Fibroblast of skin of back (primary cell): Measurements from ENCODE around the gene CCDC172. TPM values are rescaled to one million over a fixed set of nuclear protein-coding genes. Genes with fewer than 3 reads are reported as not detected.

ENCODE experiments used
- DNase-seq: peaks from one replicate; pipeline ENCODE4 v3.0.0-alpha.2; 2013
- polyA plus RNA-seq, 2 experiments: library from polyadenylated mRNA; unstranded; fragments of 120-200 nt; gene quantifications; one replicate each; pipeline ENCODE4 v1.2.1, GENCODE V29; 2013; ENCODE audit not compliant: insufficient read length in 2 of 2

CCDC172 gene, protein sequence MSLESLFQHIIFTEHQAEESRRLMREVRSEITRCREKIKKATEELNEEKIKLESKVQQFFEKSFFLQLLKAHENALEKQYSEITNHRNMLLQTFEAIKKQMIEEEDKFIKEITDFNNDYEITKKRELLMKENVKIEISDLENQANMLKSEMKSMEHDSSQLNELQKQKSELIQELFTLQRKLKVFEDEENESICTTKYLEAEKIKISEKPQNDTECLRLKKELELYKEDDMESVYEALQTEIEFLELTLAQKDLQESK
- not detected for polyA plus RNA-seq (2013, experiment 1 of 2; ENCODE audit: insufficient read length)
- polyA plus RNA-seq (2013, experiment 2 of 2; ENCODE audit: insufficient read length): not detected

DNA sequence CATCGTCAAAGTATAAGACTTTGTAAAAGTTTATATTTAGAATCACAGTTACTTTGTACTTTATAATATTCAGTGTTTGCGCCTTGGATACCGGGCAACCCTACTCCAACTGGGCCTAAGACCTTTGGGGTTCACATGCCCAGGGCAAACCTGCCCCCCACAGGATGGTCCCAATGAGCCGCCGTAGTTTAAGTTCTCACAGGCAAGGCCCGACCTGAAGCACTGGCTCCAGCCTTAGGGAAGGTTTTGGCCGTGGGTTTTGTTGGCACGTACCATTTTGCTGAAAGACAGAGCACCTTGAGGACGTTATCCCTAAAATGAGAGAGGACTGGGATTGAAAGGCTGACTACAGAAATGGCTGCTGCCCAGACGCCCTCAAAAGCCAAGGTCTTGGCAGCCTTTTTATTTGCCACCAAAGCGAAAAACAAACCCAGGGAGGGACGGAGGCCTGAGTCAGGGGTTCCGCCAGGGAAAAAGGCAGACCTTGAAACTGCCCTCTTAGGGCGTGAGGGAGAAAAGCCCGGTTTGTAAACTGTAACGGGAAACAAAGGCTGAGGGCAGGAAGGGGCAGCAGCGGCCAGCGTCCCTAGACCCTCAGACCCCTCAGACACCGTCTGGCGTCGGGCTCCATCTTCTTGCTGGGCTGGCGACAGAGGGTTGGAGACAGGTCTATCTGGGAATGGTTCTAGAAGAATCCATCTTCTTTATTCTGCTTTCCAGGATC is at the start of gene CCDC172:
Gene CCDC172 (plus strand): TSS at position 222 of the 724 bp plus-strand sequence. CDS start 564 bp downstream, outside the sequence.
- DNase-seq: no peak

DNA sequence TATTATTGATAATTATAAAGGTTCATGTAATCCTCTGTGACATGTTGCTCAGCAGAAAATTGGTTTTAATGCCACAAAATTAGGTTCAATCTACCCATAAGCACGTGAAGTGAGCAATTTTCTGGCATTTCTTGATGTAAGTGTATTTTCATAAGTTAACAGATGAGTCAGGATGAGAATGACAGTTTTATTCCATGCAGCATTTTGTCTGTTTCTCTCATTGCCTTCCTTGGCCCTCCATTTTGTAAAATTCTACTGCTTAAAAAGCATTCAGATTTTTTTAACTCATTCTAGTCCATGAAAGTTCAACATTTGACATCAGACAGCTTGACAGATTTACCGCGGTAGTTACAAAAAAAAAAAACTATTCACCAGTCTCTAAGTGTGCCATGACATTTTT is 47.3 kb upstream of the CCDC172 start:
- no peak for DNase-seq

DNA sequence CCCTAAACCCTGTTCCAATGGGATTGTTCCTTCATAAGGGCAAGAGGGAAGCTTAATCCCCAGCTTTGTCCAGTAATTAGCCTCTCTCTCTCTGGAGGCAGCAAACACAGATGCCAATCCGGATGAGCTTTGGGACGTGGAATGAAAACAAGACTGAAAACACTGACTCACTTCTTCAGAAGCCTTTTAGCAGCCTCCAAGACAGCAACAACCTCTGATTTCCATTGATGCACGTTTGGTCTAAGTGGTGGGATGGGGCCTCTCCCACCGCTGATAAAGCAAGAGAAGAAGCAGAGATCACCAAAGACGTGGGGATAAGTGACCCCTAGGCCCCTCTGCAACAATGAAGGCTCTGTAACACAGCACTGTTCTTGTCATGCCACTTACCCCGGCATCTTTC is 45.4 kb upstream of the CCDC172 start:
- DNase-seq: peak; percentile 74

DNA sequence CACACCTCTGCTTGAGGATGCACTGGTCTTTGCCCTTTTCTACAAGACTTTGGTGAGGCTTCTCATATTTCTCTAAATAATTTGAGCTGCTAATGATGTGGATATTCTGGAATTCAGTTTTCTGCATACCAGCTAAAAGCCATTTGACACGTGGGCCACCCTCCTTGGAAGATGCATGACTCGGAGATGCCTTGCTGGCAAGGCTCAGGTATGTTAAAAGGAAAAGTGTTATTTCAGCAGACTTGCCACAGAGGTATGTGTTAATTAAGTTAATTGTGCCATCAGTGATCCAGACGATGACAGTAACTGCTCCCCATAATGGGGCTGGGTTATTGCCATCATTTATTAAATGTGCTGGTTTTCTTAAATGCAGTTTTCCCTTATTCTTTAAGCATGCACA is 42.5 kb upstream of the CCDC172 start:
- peak; percentile 22 for DNase-seq

DNA sequence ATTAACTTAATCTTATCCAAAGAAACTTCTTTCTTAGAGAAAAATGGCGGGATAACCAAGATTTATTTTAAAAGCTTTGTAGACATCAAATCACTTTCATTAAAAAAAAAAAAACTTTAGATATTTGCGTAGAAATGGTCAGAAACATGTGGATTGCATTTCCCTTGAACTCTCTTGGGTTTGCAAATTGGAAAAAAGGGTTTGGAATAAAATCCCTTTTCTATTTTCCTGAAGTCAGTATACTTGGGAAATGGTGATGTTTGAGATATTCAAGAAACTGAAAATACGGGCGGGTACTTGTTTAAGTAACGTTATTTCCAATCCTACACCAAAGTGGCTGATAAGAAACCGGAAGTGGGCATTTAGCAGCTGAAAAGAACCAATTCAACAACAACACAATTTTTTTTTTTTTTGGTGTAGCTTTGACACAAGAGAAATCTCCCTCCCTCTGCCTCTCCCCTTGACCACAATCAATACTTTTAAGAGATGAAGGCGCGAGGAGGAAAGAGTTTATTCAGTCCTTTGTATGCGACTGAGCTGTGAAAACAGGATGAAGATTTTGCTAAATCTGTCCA is 37.5 kb upstream of the CCDC172 start:
- no peak for DNase-seq

DNA sequence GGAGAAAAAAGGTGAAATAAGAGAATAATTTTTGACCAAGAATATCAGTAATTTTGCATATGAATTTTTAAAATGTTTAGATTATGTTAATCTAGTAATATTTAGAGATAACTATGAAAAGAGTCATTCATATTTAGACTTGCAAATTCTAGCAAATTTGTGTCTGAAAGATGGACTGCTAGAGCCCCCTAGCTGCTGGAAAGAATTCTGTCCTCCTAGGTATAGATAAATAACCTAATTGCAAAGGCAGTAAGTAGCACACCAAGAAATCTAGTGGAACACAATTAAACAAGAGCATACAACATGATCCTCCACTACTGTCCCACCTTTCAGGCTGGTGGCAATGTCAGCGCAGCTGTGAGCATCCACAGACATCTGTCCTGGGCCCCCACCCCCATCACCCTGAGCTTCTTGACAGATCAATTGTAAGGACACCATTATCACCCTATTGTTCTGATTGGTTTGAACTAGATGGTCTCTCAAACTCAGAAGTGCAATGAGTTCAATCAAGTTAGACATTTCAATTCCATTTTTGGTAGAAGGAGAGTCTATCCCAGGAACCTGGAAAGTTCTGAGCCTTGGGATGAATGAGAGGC is 36.2 kb upstream of the CCDC172 start:
- peak; percentile 55 for DNase-seq

DNA sequence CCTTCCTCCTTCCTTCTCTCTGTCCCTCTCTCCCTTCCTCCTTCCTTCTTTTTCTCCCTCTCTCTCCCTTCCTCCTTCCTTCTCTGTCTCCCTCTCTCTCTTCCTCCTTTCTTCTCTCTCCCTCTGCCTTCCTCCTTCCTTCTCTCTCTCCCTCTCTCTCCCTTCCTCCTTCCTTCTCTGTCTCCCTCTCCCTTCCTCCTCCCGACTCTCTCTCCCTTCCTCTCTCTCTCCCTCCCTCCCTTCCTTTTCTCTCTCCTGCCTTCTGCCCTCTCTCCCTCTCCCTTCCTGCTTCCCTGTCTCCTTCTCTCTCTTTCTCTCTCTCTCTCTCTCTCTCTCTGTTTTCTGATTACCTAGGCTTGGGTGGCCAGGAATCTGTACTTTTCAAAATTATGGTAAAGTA is 34.6 kb upstream of the CCDC172 start:
- no peak for DNase-seq

DNA sequence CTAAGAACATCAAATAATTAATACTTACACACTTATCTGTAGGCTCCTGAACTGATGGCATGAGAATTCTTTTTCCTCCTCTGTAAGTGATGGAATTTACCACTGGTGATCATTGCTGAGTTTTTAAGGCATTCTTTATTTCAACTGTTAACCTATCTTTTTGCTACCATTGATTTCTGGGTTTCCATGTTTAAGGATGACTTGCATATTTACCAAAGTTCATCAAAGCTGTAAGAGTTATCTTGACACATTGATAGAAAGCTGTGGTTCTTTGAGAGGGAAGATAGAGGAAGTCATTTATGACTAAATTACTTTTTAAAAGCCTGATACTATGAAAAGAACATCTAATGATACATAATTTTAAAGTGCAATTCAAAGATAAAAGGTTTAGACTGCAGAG is 31.8 kb upstream of the CCDC172 start:
- no peak for DNase-seq

DNA sequence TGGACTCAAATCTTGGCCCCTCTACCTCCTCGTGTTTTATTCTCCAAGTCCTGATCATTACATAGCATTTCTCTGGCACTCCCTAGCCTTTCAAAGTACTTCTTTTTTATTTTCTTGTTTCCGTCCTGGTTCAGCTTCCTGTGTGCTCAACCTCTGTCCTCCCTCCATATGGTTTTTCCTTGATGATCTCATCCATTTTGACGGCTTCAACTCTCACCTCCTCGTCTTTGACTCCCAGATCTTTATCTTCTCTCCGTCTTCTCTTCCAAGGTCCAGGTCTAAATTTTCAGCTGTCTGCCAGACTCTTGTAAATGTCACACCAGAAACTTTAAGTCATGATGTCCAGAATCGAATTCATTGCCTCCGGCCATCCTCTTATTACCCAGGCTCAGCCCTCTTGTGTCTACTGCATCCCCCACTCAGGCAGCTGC is 27.9 kb upstream of the CCDC172 start:
- DNase-seq: no peak

DNA sequence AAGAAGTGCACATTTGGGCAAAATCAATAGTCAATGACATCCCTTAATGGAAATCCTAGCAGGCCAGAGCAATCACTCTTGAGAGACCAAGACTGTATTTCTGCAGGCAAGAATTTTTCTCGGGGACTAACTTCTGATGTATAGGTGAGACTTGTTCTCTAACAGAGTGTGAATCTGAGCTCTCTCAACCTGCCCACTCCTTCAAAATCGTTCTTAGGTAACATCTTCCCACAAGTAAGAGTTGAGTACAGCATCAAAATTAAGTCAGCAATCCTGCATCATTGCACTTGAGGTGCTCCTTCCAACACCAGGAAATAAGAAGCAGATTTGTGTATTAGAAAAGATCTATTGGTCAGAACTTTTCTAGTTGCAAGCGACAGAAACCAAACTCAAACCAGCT is 25.7 kb upstream of the CCDC172 start:
- no peak for DNase-seq

DNA sequence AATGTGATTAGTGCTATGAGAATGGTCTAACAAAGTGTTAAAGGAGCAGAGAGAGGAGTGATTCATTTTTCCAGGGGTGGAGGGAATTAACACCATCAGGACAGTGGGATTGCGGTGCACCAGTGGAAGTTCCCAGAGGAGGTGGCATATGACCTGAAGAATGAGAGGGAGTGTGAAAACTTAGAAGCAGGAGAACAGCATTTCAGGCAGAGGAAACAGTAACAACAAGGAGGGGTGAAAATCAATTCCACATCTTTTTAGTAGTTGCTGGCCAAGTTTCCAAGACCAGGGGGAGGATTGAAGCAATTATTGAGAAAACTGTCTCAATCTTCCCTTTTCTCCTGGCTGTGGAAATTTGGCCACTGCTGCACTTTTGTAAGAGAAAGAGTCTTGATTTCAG is 23.7 kb upstream of the CCDC172 start:
- DNase-seq: no peak

DNA sequence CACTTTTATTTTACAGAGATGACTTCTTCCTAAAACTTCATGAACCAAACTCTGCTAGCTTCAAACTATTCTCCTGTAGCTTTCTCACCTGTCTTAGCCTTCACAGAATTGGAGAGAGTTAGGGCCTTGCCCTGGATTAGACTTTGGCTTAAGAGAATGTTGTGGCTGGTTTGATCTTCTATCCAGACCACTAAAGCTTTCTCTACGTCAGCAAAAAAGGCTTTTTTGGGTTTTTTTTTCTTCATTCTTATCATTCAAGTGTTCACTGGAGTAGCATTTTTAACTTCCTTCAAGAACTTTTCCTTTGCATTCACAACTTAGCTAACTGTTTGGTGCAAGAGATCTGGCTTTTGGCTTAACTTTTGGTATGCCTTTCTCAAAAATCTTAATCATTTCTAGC is 19.3 kb upstream of the CCDC172 start:
- DNase-seq: no peak

DNA sequence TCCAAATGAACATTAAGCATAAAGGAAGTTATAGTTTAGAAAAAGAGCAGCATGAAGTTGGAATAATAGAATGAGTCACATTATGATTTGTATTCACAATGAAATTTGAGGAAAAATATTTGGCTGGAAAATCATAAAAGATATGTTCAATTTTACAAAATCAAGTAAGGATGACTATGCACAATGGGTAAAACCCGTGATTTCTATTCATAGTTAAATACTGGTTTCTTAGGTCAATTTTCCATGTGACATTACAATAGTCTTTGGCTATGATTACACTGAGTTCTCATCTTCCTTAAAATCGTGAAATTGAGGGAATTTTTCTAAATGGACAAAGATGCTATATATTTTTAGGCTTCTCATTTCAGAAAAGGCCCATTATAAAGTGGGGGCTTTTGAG is 17.4 kb upstream of the CCDC172 start:
- DNase-seq: peak; percentile 43

DNA sequence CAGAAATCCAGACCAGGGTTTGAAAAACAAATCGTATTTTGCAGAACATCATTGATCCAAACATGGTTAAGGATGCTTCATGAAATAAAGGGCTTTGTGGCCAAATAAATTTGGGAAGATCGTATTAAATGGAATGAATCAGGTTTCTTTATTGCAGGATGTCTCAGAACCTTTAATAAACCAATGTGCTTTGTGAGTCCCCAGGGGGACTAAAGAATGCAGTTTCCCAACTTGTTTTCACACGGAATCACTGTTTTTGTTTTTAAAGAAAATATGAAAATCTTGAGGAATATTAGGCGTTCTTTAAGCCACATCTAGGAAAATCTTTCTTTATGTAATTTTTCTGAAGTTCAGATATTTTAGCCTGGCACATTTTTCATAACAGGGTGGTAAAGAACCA is 16.8 kb upstream of the CCDC172 start:
- DNase-seq: peak; percentile 59

DNA sequence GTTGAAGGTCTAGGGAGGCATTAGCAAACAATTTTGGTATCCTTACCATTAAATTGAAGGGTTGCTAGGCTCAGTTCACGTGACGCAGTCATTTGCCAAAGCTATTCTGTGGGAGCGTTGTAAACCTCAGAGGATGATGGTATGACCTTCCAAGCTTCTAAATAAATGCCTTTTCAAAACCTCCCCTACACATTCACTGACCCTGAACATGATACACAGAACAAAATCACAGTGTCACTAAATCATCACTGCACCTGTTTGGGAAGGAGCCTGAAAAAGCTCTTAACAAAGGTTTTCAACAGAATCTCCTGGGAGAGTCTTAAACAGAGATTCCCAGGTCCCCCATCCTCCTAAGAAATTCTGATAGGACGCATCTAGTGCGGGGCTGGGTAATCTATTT is 13.2 kb upstream of the CCDC172 start:
- DNase-seq: no peak

DNA sequence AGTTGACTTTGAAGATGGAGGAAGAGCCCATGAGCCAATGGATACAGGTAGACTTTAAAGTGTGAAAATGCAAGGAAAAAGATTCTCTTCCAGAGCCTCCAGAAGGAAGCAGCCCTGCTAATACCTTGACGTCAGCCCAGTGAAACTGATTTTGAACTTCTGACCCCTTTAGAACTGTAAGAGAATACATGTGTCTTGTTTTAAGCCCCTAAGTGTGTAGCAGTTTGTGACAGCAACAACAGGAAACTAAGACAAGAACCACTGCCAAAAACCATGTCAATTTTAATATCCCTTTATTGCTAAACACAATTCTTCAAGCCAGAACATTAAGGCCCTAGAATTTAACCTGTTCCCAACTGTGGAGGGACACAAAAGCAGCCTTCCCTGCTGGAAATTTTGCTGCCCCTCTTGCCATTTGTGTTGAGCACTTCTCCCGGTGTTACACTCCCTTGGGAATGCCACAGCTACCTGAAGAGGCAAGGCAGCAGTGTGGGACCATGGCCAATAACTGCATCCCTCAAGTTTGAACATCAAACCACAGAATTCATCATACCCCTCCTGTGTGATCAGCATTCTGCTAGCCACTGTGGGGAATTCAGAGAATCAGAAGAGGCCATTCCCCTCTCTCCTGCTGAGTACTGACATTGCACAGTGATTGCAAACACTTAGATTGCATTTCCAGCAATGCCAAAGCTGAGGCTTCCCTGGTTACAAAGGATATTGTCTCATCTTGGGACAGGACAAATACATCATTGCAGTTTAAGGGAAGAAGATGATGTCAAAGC is 12.3 kb upstream of the CCDC172 start:
- peak; percentile 19 for DNase-seq

DNA sequence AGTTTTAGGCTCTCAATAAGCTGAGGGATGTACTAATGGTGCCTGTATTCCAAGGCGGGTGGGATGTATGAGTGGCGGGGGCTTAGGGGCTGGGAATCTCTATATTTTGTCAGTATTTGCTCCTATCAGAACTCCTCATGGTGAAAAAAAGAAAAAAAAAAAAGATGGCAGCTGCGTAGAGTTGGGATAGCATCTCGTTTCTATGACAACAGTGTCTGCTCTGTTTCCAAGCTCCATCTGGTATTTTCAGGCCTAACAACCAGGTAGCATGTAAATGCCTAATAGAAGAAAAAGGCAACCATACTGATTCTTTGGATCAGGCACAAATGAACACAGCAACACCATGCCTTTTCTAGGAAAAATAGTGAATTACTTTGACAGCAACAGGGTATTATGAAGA is 11.7 kb upstream of the CCDC172 start:
- DNase-seq: no peak

DNA sequence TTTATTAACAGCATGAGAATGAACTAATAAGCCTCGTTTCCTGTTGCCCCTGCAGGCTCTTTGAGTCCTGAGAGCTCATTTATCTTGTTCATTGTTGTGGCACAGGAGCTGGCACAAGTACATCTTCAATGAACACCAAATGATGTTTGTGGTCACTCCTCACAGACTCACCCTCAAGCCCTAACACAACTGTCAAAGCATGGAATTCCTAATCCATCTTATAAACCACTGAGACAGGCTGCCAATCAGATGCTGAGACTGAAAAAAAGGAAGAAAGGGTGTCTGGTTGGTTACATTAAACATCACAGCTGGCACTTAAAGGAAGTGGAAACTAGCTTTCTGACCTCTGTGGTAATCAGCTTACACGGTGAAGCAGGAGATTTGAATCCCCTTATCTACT is 7.7 kb upstream of the CCDC172 start:
- DNase-seq: no peak

DNA sequence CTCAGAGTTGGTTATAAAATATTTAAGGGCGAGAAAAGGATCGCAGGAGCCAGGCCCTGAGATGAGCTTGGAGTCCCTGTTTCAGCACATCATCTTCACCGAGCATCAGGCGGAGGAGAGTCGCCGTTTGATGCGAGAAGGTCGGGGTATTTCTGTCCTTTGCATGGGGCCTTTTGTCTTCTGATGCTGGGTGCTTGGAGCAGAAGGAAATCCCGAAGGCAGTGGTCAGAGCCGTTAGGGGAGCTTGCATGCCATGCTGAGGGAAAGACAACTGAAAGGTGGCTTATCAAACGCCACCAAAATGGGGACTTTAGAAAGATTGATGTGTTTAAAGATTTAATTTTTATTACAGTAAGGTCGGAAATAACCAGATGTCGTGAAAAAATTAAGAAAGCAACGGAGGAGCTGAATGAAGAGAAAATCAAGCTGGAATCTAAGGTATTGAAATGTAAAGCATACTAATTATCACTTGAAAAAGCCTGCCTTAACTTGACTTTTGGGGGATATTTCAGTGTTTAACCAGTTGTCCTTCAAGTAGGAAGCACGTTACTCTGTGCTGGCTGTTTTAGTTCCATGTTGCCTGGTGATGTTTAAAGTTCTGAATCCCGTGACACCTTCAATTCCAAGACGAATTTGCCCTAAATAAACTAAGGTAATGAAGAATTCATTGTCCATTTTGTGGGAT is 845 bp downstream of the CCDC172 start:
- no peak for DNase-seq

DNA sequence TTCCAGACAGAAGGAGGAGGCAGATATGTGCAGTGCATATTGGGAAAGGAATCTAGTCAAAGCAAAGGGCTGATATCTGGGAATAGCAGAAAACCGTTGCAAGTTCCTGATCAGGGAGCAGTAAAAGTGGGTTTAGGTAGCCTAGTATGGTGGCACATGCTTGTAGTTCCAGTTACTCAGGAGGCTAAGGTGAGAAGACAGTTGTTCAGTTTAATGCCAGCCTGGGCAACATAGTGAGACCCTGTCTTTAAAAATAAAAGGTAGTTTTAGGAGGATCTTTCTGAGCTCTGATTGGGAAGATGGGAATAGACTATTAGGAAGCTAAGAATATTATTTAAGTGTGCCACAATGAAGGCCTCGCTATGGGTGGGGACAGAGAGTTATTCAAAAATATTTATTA is 1.7 kb downstream of the CCDC172 start:
- no peak for DNase-seq

DNA sequence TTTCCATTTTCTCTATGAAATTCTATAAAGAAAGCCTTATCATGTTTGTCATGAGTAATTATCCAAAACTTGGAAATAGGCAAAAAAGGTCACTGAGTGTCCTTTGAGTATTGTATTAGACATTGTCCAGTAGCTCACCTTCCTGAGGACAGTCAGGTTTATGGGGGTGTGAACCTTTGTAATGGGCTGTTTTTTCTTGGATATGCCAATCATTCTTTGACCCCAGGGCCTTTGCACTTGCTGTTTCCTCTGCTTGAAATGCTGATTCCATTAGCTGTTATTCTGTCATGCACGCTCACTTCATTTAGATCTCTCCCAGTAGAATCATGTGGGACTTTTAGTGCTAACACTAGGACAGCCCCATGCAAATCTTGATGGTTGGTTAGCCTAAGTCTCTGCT is 4.9 kb downstream of the CCDC172 start:
- DNase-seq: no peak

DNA sequence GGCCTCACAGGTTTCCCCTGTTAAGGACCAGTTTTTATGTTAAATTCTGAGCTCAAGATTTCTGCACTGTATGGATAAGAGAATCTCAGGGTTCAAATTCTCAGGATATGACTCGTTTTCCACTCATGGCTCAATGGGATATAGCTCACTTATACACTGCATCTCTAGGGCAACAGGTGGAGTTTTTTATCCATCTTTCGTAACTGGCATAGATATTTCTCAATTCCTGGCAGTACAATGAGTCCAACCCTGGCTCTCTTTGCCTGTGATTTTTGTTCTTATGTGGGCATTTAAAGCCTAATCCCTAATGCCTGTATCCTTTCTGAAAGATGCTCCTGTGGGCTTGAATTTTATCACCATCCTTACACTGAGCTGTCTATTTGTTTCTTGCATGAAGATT is 7.6 kb downstream of the CCDC172 start:
- no peak for DNase-seq
